HepG2 (cell line): Measurements from ENCODE around the gene CCDC142. TPM values are rescaled to one million over a fixed set of nuclear protein-coding genes. Genes with fewer than 3 reads are reported as not detected.
A peak's percentile ranks its signal among the peaks of the same experiment; 100 is the strongest.

Experiments
- BRD4 ChIP-seq: sonication (generic); formaldehyde crosslinking; IDR thresholded peaks from 2 replicates; pipeline ENCODE4 v1.4.0; 2020; ENCODE audit warnings: missing genetic modification reagents
- CHD2 ChIP-seq: IDR thresholded peaks from 2 replicates; pipeline ENCODE4 v1.6.1; 2011; ENCODE audit warnings: low read depth, low read length, improper control_type of control experiment
- HES4 ChIP-seq: sonication (generic); formaldehyde crosslinking; IDR thresholded peaks from 2 replicates; pipeline ENCODE4 v1.9.0; 2021; ENCODE audit warnings: mild to moderate bottlenecking, missing genetic modification reagents, borderline replicate concordance
- RAD21 ChIP-seq: fragments of 450-650 bp; formaldehyde crosslinking; IDR thresholded peaks from 2 replicates; pipeline ENCODE4 v1.5.0; 2020; ENCODE audit warnings: mild to moderate bottlenecking
- SMARCE1 ChIP-seq: fragments of 450-650 bp; IDR thresholded peaks from 2 replicates; pipeline ENCODE4 v1.6.1; 2017; ENCODE audit warnings: borderline replicate concordance
- ZFAT ChIP-seq: sonication (generic); formaldehyde crosslinking; conservative IDR thresholded peaks from 2 replicates; pipeline ENCODE4 v1.8.1; 2023; ENCODE audit warnings: missing genetic modification reagents, inconsistent platforms
- ZFP36 ChIP-seq: fragments of 150-350 bp; IDR thresholded peaks from 2 replicates; pipeline ENCODE4 v1.6.1; 2018; ENCODE audit warnings: borderline replicate concordance, low read length, low read depth; ENCODE audit not compliant: partially characterized antibody
- ZNF121 ChIP-seq: sonication (generic); formaldehyde crosslinking; IDR thresholded peaks from 2 replicates; pipeline ENCODE4 v1.5.0; 2020; ENCODE audit warnings: mild to moderate bottlenecking, missing genetic modification reagents
- ZNF180 ChIP-seq: sonication (generic); formaldehyde crosslinking; IDR thresholded peaks from 2 replicates; pipeline ENCODE4 v1.4.0; 2020; ENCODE audit warnings: low read depth, missing genetic modification reagents, borderline replicate concordance
- ZNF563 ChIP-seq: sonication (generic); formaldehyde crosslinking; IDR thresholded peaks from 2 replicates; pipeline ENCODE4 v1.8.0; 2022; ENCODE audit warnings: mild to moderate bottlenecking, moderate library complexity, missing genetic modification reagents
- ZNF564 ChIP-seq: sonication (generic); formaldehyde crosslinking; IDR thresholded peaks from 2 replicates; pipeline ENCODE4 v1.8.1; 2023; ENCODE audit warnings: mild to moderate bottlenecking, missing genetic modification reagents
- ZNF577 ChIP-seq: sonication (generic); formaldehyde crosslinking; IDR thresholded peaks from 2 replicates; pipeline ENCODE4 v1.4.0; 2020; ENCODE audit warnings: mild to moderate bottlenecking, low read depth, missing genetic modification reagents, borderline replicate concordance
- ZNF629 ChIP-seq: sonication (generic); formaldehyde crosslinking; conservative IDR thresholded peaks from 2 replicates; pipeline ENCODE4 v1.5.0; 2020; ENCODE audit warnings: missing genetic modification reagents
- ZNF761 ChIP-seq: sonication (generic); formaldehyde crosslinking; conservative IDR thresholded peaks from 2 replicates; pipeline ENCODE4 v1.4.0; 2020; ENCODE audit warnings: mild to moderate bottlenecking, missing genetic modification reagents
- ZNF788 ChIP-seq: sonication (generic); formaldehyde crosslinking; IDR thresholded peaks from 2 replicates; pipeline ENCODE4 v1.5.0; 2020; ENCODE audit warnings: mild to moderate bottlenecking, missing genetic modification reagents, borderline replicate concordance
- polyA plus RNA-seq, 8 experiments: library from polyadenylated mRNA; depleted of rRNA in 3 of 8; stranded (reverse) in 7 of 8; unstranded in 1 of 8; fragments of >200 nt; fragmentation: Illumina TruSeq in 4 of 8; extraction: Trizol in 4 of 8; gene quantifications; 2 replicates each; pipeline versions ENCODE4 v1.2.1 to v1.2.3, GENCODE V29; 2011 to 2016; ENCODE audit warnings: low read depth in 4 of 8, missing spikeins in 1 of 8, mixed read lengths in 1 of 8; ENCODE audit not compliant: insufficient read depth in 1 of 8
- total RNA-seq, 5 experiments: library from RNA; depleted of rRNA; stranded (reverse); fragments of >200 nt; fragmentation: Illumina TruSeq; extraction: Trizol; gene quantifications; 2 replicates each; pipeline ENCODE4 v1.2.3, GENCODE V29; 2016; ENCODE audit warnings: low read depth in 1 of 5
- TF ChIP-seq, protein P1 (sequence below): sonication (generic); formaldehyde crosslinking; IDR thresholded peaks from one replicate; pipeline ENCODE4 v1.5.1; 2020; ENCODE audit warnings: mild to moderate bottlenecking, missing genetic modification reagents; ENCODE audit errors: not compliant biosample characterization
- TF ChIP-seq, protein P2 (sequence below): sonication (generic); formaldehyde crosslinking; IDR thresholded peaks from 2 replicates; pipeline ENCODE4 v1.5.0; 2020; ENCODE audit warnings: missing genetic modification reagents, mild to moderate bottlenecking, borderline replicate concordance
- TF ChIP-seq, protein P3 (sequence below): sonication (generic); formaldehyde crosslinking; IDR thresholded peaks from 2 replicates; pipeline ENCODE4 v1.4.0; 2020; ENCODE audit warnings: mild to moderate bottlenecking, missing genetic modification reagents

CCDC142 gene
- total and polyA plus RNA-seq, 2 of the 13 experiments (the other 11 are each of a cell fraction or from before 2014, with no cell fraction given), result 14.7 to 30.4 TPM

DNA sequence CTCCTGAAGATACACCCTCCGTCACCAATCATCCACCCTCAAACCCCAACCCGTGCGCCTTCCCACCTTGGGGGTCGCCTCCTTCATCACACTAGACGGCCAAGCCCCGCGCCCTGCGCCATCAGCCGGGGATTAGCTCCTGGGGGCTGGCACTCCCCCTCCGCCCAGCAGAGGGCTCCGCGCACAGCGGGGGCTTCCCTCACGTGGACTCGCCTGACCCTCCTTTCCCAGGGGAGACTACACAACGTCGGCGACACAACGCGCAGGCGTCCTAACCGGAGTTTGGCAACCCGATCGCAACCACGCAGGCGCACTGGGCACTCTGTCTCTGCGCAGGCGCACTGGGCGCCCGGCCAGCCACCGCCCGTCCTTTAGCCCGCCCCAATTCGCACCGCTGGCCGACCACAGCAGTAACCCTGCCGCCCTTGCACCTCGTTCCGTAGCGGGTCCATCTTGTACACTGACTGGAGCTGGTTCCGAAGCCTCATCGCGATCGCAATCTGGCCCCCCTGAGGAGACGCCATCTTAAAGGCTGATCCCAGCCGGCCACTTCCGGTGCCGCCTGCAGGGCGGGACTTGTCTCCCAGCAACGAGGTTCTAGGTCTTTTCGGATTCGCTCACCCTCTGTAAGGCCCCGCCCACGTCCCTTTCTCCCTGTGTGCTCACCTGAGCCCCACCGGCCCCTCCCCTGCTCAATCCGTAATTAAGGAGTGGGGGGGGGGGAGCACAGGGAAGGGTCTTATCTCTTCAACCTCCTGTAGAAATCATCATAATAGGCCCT is 24.5 kb upstream of the CCDC142 start, which contains the start of gene PCGF1 (continued):
- TF ChIP-seq, protein P1, sequence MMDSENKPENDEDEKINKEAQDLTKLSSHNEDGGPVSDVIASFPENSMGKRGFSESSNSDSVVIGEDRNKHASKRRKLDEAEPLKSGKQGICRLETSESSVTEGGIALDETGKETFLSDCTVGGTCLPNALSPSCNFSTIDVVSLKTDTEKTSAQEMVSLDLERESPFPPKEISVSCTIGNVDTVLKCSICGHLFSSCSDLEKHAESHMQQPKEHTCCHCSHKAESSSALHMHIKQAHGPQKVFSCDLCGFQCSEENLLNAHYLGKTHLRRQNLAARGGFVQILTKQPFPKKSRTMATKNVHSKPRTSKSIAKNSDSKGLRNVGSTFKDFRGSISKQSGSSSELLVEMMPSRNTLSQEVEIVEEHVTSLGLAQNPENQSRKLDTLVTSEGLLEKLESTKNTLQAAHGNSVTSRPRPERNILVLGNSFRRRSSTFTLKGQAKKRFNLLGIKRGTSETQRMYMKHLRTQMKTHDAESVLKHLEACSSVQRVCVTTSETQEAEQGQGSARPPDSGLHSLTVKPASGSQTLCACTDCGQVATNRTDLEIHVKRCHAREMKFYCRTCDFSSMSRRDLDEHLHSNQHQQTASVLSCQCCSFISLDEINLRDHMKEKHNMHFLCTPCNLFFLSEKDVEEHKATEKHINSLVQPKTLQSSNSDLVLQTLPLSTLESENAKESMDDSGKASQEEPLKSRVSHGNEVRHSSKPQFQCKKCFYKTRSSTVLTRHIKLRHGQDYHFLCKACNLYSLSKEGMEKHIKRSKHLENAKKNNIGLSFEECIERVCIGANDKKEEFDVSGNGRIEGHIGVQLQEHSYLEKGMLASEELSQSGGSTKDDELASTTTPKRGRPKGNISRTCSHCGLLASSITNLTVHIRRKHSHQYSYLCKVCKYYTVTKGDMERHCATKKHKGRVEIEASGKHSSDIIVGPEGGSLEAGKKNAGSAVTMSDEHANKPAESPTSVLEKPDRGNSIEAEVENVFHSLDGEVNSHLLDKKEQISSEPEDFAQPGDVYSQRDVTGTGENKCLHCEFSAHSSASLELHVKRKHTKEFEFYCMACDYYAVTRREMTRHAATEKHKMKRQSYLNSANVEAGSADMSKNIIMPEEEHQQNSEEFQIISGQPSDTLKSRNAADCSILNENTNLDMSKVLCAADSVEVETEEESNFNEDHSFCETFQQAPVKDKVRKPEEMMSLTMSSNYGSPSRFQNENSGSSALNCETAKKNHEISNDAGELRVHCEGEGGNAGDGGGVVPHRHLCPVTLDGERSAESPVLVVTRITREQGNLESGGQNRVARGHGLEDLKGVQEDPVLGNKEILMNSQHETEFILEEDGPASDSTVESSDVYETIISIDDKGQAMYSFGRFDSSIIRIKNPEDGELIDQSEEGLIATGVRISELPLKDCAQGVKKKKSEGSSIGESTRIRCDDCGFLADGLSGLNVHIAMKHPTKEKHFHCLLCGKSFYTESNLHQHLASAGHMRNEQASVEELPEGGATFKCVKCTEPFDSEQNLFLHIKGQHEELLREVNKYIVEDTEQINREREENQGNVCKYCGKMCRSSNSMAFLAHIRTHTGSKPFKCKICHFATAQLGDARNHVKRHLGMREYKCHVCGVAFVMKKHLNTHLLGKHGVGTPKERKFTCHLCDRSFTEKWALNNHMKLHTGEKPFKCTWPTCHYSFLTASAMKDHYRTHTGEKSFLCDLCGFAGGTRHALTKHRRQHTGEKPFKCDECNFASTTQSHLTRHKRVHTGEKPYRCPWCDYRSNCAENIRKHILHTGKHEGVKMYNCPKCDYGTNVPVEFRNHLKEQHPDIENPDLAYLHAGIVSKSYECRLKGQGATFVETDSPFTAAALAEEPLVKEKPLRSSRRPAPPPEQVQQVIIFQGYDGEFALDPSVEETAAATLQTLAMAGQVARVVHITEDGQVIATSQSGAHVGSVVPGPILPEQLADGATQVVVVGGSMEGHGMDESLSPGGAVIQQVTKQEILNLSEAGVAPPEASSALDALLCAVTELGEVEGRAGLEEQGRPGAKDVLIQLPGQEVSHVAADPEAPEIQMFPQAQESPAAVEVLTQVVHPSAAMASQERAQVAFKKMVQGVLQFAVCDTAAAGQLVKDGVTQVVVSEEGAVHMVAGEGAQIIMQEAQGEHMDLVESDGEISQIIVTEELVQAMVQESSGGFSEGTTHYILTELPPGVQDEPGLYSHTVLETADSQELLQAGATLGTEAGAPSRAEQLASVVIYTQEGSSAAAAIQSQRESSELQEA (CRISPR knock-in tag), result peak; percentile 9
- no peak; the same call in 1 of the 2 replicates for TF ChIP-seq ZNF629 (CRISPR knock-in tag)
- TF ChIP-seq ZNF761, result peak; percentile 64
- TF ChIP-seq, protein P2, sequence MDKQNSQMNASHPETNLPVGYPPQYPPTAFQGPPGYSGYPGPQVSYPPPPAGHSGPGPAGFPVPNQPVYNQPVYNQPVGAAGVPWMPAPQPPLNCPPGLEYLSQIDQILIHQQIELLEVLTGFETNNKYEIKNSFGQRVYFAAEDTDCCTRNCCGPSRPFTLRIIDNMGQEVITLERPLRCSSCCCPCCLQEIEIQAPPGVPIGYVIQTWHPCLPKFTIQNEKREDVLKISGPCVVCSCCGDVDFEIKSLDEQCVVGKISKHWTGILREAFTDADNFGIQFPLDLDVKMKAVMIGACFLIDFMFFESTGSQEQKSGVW (CRISPR knock-in tag), result no peak
- peak; percentile 89 for TF ChIP-seq RAD21 (CRISPR knock-in tag)
- TF ChIP-seq, protein P3, sequence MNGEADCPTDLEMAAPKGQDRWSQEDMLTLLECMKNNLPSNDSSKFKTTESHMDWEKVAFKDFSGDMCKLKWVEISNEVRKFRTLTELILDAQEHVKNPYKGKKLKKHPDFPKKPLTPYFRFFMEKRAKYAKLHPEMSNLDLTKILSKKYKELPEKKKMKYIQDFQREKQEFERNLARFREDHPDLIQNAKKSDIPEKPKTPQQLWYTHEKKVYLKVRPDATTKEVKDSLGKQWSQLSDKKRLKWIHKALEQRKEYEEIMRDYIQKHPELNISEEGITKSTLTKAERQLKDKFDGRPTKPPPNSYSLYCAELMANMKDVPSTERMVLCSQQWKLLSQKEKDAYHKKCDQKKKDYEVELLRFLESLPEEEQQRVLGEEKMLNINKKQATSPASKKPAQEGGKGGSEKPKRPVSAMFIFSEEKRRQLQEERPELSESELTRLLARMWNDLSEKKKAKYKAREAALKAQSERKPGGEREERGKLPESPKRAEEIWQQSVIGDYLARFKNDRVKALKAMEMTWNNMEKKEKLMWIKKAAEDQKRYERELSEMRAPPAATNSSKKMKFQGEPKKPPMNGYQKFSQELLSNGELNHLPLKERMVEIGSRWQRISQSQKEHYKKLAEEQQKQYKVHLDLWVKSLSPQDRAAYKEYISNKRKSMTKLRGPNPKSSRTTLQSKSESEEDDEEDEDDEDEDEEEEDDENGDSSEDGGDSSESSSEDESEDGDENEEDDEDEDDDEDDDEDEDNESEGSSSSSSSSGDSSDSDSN (CRISPR knock-in tag), result peak; percentile 43; the same call in 1 of the 2 replicates
- TF ChIP-seq ZFP36, result no peak
- no peak for TF ChIP-seq ZFAT (CRISPR knock-in tag)
- no peak for TF ChIP-seq SMARCE1
- peak; percentile 91; the same call in 1 of the 2 replicates for TF ChIP-seq BRD4
- TF ChIP-seq ZNF121 (CRISPR knock-in tag), result 0 out of 2 replicates have a peak, but pooled peaks have one; percentile 24
- no peak; the same call in 1 of the 2 replicates for TF ChIP-seq ZNF180 (CRISPR knock-in tag)
- 0 out of 2 replicates have a peak, but pooled peaks have one; percentile 17 for TF ChIP-seq ZNF577
- peak; percentile 95 for TF ChIP-seq ZNF788 (CRISPR knock-in tag)
- TF ChIP-seq ZNF563 (CRISPR knock-in tag), result peak; percentile 77; the same call in 1 of the 2 replicates
- peak; percentile 55 for TF ChIP-seq CHD2
- peak; percentile 88; the same call in 1 of the 2 replicates for TF ChIP-seq HES4 (CRISPR knock-in tag)
- TF ChIP-seq ZNF564, result no peak
